Sigmoid colon (tissue), 4 donors: ENCODE data around the gene PPP2R3C.
"Not testable (repeated sequence)": the region's sequence is repeated elsewhere in the genome, so short reads cannot be mapped to it uniquely, and the experiment has no call there.

Experiments used
- CTCF ChIP-seq, 4 experiments: fragments of 450-650 bp in 3 of 4; fragments of 200-600 bp in 1 of 4; IDR thresholded peaks; one replicate each; pipeline ENCODE4 v1.5.1; 2016 to 2019; ENCODE audit warnings: antibody characterized with exemption in 4 of 4, mild to moderate bottlenecking in 3 of 4, moderate library complexity in 2 of 4
- EP300 ChIP-seq, 4 donors: sonication (generic); formaldehyde crosslinking; IDR thresholded peaks; one replicate each; pipeline ENCODE4 v1.6.1; 2017; ENCODE audit warnings: antibody characterized with exemption in 4 of 4
- POLR2A ChIP-seq, 2 donors: fragments of 450-650 bp; IDR thresholded peaks; one replicate each; pipeline ENCODE4 v1.6.1; 2016; ENCODE audit warnings: antibody characterized with exemption in 2 of 2, mild to moderate bottlenecking in 2 of 2, moderate library complexity in 2 of 2
- POLR2AphosphoS5 ChIP-seq, 4 donors: sonication (generic); formaldehyde crosslinking; IDR thresholded peaks; one replicate each; pipeline ENCODE4 v1.6.1; 2017; ENCODE audit warnings: antibody characterized with exemption in 4 of 4

GRCh38 chr14:35038312-35038711, 83.5 kb downstream of the PPP2R3C start:
- TF ChIP-seq CTCF, POLR2A, EP300, POLR2AphosphoS5 (IDR thresholded peaks at IDR 0.05): not testable (repeated sequence)
